Ovary (tissue), 9 donors: ENCODE results near the gene OR5AR1. TPM values are rescaled to one million over a fixed set of nuclear protein-coding genes. Genes with fewer than 3 reads are reported as not detected.

Source experiments
- DNase-seq, 5 donors: peaks; one replicate each; pipeline ENCODE4 v3.0.0-alpha.2; 2019 to 2020
- H3K27ac ChIP-seq, 2 donors: fragments of 200-600 bp; one replicate each; pipeline versions ENCODE4 v1.5.1 to v1.8.0; 2019 to 2022
- H3K27me3 ChIP-seq: fragments of 200-600 bp; one replicate; pipeline ENCODE4 v1.8.0; 2022
- H3K36me3 ChIP-seq: fragments of 200-600 bp; sonication (generic); one replicate; pipeline ENCODE4 v1.5.1; 2019
- H3K4me1 ChIP-seq: one replicate; pipeline ENCODE4 v1.8.1; 2013; ENCODE audit warnings: mild to moderate bottlenecking, moderate library complexity; ENCODE audit not compliant: insufficient read depth
- H3K4me3 ChIP-seq: fragments of 200-600 bp; sonication (generic); one replicate; pipeline ENCODE4 v1.5.1; 2017
- H3K9me3 ChIP-seq, 2 donors: fragments of 200-600 bp in 1 of 2; sonication (generic) in 1 of 2; one replicate each; pipeline versions ENCODE4 v1.5.1 to v1.8.1; 2013 to 2019; ENCODE audit warnings: mild to moderate bottlenecking in 1 of 2, moderate library complexity in 1 of 2
- EP300 ChIP-seq: sonication (generic); formaldehyde crosslinking; IDR thresholded peaks from one replicate; pipeline ENCODE4 v1.6.1; 2017; ENCODE audit warnings: antibody characterized with exemption
- POLR2A ChIP-seq: fragments of 450-650 bp; IDR thresholded peaks from one replicate; pipeline ENCODE4 v1.6.1; 2017; ENCODE audit warnings: antibody characterized with exemption, mild to moderate bottlenecking, moderate library complexity
- WGBS, 3 donors: extraction: QIAGEN DNeasy Blood & Tissue Kit in 1 of 3; methylation state at CpG; one replicate each; pipeline versions ENCODE4 v1.1.5 to v1.1.7; 2013 to 2017; 5-methylcytosine and 5-hydroxymethylcytosine counted together
- intact Hi-C, 4 donors: fragments of 100-400 bp; cut with DNase I; formaldehyde crosslinking; loops; one replicate each; pipeline versions ENCODE4 v1.11.0 to v1.15.1; 2022 to 2023
- polyA plus RNA-seq, 2 donors: library from polyadenylated mRNA; stranded (reverse); fragments of 200-250 nt in 1 of 2; fragments of 350-450 nt in 1 of 2; fragmentation: Illumina TruSeq in 1 of 2; extraction: RNeasy Lipid Tissue Mini Kit (QIAGEN cat#74804) in 1 of 2; gene quantifications; one replicate each; pipeline ENCODE4 v1.2.3, GENCODE V29; 2013 to 2014
- small RNA-seq: library from RNA; depleted of rRNA; stranded (forward); fragments of <200 nt; gene quantifications from one replicate; pipeline ENCODE3, GENCODE V24; 2016
- total RNA-seq, 7 donors: library from RNA; depleted of rRNA in 2 of 7; stranded (reverse); fragments of >200 nt in 2 of 7; fragmentation: NEBNext Ultra II Directional in 3 of 7; extraction: Animal tissue kit (Norgen Biotek cat#: 25700) in 3 of 7; gene quantifications; one replicate each; pipeline versions ENCODE4 v1.1.0 to v1.2.4, GENCODE V29; 2016 to 2023
- TF ChIP-seq, protein P1 (sequence below), 3 donors: fragments of 450-650 bp in 2 of 3; fragments of 200-600 bp in 1 of 3; IDR thresholded peaks; one replicate each; pipeline versions ENCODE4 v1.5.1 to v1.8.0; 2016 to 2022; ENCODE audit warnings: antibody characterized with exemption in 3 of 3, mild to moderate bottlenecking in 1 of 3
- donor health status: DM: no; HTN: no; CAD: no; lungs with moderate emphysema.
- donor health status: DM: no; HTN: no; CAD: no.
- donor health status: Bipolar disorder and iron deficiency.
- donor health status: DM: yes; HTN: yes; CAD: no.
- donor health status: DM: no; HTN: no; CAD: no.
- donor health status: DM: yes; HTN: yes; CAD: no.

OR5AR1 gene
- total and polyA plus RNA-seq, 9 donors: not detected

- Histone ChIP-seq H3K4me1 (no peaks in the 10 kb centered on the region), H3K27me3 (no peaks in the 10 kb centered on the region), H3K4me3 (no peak overlapping the region), H3K36me3 (no peaks in the 10 kb centered on the region), H3K9me3 (no peaks in the 10 kb centered on the region), H3K27ac (no peak overlapping the region)
- no peak for TF ChIP-seq POLR2A
- TF ChIP-seq, protein P1, sequence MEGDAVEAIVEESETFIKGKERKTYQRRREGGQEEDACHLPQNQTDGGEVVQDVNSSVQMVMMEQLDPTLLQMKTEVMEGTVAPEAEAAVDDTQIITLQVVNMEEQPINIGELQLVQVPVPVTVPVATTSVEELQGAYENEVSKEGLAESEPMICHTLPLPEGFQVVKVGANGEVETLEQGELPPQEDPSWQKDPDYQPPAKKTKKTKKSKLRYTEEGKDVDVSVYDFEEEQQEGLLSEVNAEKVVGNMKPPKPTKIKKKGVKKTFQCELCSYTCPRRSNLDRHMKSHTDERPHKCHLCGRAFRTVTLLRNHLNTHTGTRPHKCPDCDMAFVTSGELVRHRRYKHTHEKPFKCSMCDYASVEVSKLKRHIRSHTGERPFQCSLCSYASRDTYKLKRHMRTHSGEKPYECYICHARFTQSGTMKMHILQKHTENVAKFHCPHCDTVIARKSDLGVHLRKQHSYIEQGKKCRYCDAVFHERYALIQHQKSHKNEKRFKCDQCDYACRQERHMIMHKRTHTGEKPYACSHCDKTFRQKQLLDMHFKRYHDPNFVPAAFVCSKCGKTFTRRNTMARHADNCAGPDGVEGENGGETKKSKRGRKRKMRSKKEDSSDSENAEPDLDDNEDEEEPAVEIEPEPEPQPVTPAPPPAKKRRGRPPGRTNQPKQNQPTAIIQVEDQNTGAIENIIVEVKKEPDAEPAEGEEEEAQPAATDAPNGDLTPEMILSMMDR (IDR thresholded peaks at IDR 0.05): no peak
- TF ChIP-seq EP300: no peak
- WGBS, 3 donors: 49 to 60% (median 57%) methylated on average over 8 of the region's 8 CpGs
- DNase-seq: no peak
- intact Hi-C loops: no loop called here
These were observed 37.5 kb downstream of the OR5AR1 start for GRCh38 chr11:56700914-56701485.

- WGBS, 3 donors: 52 to 63% (median 54%) methylated on average over 1 of the region's 1 CpG
- Histone ChIP-seq H3K36me3 (no peaks in the 10 kb centered on the region), H3K9me3 (no peaks in the 10 kb centered on the region), H3K27ac (no peak overlapping the region), H3K4me1 (no peaks in the 10 kb centered on the region), H3K27me3 (no peaks in the 10 kb centered on the region), H3K4me3 (no peak overlapping the region)
- DNase-seq: no peak
- intact Hi-C loops: no loop called here
- TF ChIP-seq POLR2A (no peak), EP300 (no peak)
- TF ChIP-seq, protein P1 (IDR thresholded peaks at IDR 0.05): no peak
These were observed 42.4 kb downstream of the OR5AR1 start for GRCh38 chr11:56705784-56706396.

GRCh38 chr11:56706486-56706885, 43.0 kb downstream of the OR5AR1 start:
- no peaks in the 10 kb centered on the region for H3K36me3 ChIP-seq
- no peaks in the 10 kb centered on the region for H3K9me3 ChIP-seq
- no peak overlapping the region for H3K4me3 ChIP-seq
- no peaks in the 10 kb centered on the region for H3K27me3 ChIP-seq
- WGBS, 3 donors: 64 to 82% (median 67%) methylated on average over 2 of the region's 2 CpGs
- no peaks in the 10 kb centered on the region for H3K4me1 ChIP-seq
- DNase-seq: no peak
- TF ChIP-seq EP300: no peak
- TF ChIP-seq POLR2A: no peak
- TF ChIP-seq, protein P1 (IDR thresholded peaks at IDR 0.05): no peak
- intact Hi-C loops: no loop called here
- H3K27ac ChIP-seq: no peak overlapping the region

DNA sequence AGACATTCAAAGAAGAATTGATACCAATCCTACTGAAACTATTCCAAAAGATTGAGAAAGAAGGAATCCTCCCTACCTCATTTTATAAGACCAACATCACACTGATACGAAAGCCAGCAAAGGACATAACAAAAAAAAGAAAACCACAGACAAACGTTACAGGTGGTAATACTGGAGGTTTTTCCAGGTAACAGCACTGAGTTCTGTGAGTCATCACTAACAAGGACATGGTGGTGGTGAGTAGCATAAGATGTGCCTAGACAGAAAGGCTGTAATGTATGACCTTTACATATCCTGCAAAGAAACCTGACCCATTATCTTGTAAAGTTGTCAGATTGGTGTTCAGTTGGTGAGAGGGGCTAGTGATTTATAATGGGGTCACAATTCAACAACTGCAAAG, 50.7 kb downstream of the OR5AR1 start:
- TF ChIP-seq EP300: no peak

More for the DNA sequence above, 50.7 kb downstream of the OR5AR1 start:
- no peak for DNase-seq
- no peaks in the 10 kb centered on the region for H3K36me3 ChIP-seq
- intact Hi-C loops: no loop called here
- H3K27me3 ChIP-seq: no peaks in the 10 kb centered on the region
- no peak overlapping the region for H3K4me3 ChIP-seq
- 60 to 69% (median 68%) methylated on average over 2 of the region's 2 CpGs for WGBS, 3 donors
- H3K27ac ChIP-seq: no peak overlapping the region
- H3K9me3 ChIP-seq: no peaks in the 10 kb centered on the region
- H3K4me1 ChIP-seq: no peaks in the 10 kb centered on the region

Small RNA genes lying within 50 kb of the gene (small RNA-seq; reads per million reads assigned to genes)
- not detected for gene AP004245.1

Other genes with a start within 250 kb of the OR5AR1 start
- not detected for gene OR5M3, start 190.3 kb upstream of the OR5AR1 start, total RNA-seq
- not detected for gene OR5M3, start 190.3 kb upstream of the OR5AR1 start, polyA plus RNA-seq
- gene OR5M8, start 172.3 kb upstream of the OR5AR1 start, total RNA-seq: not detected
- gene OR5M8, start 172.3 kb upstream of the OR5AR1 start, polyA plus RNA-seq: not detected
- gene OR5M11, start 120.4 kb upstream of the OR5AR1 start, total RNA-seq: not detected
- not detected for gene OR5M11, start 120.4 kb upstream of the OR5AR1 start, polyA plus RNA-seq
- gene OR5M10, start 86.0 kb upstream of the OR5AR1 start, total RNA-seq: not detected
- not detected for gene OR5M10, start 86.0 kb upstream of the OR5AR1 start, polyA plus RNA-seq
- not detected for gene OR5M1, start 48.8 kb upstream of the OR5AR1 start, total RNA-seq
- gene OR5M1, start 48.8 kb upstream of the OR5AR1 start, polyA plus RNA-seq: not detected
- not detected for gene OR5AP2, start 21.2 kb upstream of the OR5AR1 start, total RNA-seq
- not detected for gene OR5AP2, start 21.2 kb upstream of the OR5AR1 start, polyA plus RNA-seq
- gene OR9G1, start 35.4 kb downstream of the OR5AR1 start, total RNA-seq: not detected
- gene OR9G1, start 35.4 kb downstream of the OR5AR1 start, polyA plus RNA-seq: not detected
- not detected for gene OR9G4, start 85.0 kb downstream of the OR5AR1 start, total RNA-seq
- gene OR9G4, start 85.0 kb downstream of the OR5AR1 start, polyA plus RNA-seq: not detected